GM12801 (cell line): ENCODE measurements around the gene IGLL5.

Experiments
- TF ChIP-seq, protein P1 (sequence below): IDR thresholded peaks from one replicate; pipeline ENCODE4 v1.5.1; 2011; ENCODE audit warnings: control low read depth; ENCODE audit not compliant: insufficient read length; ENCODE audit errors: extremely low read depth

The IGLL5 gene

DNA sequence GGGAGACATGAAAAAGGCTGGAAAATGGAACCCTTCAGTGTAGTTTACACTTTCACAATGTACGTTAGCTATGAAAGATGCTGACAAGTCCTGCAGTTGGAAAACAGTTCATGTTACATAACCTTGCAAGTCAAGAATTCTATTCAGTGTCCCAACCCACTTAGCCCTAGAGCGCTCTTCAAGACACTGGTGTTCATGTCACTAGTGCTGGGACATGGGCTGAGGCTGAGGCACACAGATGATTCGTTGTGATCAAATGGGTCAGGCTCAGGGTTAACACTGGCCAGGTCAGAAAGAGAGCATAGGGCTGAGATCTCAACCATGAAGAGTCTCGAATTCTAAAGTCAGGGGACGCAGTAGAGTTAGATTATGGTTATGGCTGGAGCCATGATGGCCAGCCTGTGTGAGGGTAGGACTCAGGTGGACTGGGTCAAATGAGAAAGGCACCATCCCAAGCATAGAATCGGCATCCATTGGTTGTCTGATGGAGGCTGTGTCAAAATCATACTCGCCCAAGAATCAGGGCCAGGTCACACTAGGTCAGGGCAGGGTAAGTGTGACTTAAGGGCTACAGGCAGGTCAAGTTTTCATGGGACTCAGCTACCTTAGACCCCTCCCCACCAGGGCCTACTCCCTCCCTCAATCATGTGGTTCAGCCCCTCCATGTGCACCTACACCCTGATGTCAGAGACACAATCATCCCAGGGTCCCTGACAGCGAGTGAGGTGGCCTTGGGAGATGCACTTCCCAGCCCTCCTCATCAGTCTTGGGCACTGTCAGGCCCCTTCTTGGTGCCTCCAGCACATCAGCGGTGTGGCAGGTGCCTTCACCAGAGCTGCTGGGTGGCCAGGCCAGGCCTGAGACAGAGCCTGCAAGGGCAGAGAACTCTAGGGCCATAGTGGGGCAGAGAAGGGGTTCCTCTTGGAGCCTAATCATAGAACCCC, 20.2 kb downstream of the IGLL5 start:
- TF ChIP-seq, protein P1, sequence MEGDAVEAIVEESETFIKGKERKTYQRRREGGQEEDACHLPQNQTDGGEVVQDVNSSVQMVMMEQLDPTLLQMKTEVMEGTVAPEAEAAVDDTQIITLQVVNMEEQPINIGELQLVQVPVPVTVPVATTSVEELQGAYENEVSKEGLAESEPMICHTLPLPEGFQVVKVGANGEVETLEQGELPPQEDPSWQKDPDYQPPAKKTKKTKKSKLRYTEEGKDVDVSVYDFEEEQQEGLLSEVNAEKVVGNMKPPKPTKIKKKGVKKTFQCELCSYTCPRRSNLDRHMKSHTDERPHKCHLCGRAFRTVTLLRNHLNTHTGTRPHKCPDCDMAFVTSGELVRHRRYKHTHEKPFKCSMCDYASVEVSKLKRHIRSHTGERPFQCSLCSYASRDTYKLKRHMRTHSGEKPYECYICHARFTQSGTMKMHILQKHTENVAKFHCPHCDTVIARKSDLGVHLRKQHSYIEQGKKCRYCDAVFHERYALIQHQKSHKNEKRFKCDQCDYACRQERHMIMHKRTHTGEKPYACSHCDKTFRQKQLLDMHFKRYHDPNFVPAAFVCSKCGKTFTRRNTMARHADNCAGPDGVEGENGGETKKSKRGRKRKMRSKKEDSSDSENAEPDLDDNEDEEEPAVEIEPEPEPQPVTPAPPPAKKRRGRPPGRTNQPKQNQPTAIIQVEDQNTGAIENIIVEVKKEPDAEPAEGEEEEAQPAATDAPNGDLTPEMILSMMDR = no peak

DNA sequence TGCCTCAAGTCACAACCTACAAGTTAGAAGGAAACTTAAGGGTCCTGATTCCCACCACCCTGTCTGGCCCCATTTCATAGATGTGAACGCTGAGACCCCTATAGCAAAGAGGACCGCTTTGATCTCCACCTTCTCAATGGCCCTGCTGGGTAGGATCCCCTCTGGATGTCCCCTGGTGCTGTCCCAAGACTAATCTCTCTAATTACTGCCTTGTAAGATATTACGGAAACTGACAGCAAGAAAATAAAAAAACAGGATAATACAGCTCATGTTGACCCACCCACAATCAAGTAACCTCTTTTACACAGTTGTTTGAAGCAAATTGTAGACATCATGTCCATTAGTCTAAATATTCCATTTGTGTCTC, 20.9 kb downstream of the IGLL5 start:
- TF ChIP-seq, protein P1 = no peak

DNA sequence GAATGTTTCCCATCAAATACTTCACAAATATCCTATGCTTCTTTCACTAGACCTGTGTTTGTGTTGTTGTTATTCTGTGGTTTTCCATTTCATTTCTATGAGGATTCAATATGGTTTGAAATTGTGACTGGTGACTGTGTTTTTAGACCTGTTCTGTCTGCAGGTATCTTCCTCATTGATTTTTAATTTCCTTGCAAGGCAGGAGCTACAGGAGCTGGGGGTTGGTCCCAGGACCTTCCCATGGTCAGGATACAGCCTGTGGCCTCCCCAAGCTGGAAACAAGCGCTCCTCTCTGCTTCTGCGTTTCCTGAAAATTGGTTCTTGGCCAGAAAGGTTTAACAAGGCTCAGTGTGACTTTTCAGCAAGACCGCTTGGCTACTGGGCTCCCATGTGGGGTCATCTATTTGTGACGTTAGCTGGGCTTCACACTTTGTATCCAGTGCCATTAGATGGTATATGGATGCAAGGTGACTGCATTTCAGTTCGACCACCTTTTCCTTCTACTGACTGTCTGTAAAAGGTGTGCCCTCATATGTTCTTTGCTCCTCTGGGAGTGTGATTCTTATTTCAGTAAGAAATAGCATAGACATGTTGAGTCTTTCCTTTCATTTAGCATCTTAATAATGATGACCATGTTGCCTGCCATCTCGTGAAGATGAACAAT, 21.5 kb downstream of the IGLL5 start:
- TF ChIP-seq, protein P1 = no peak

DNA sequence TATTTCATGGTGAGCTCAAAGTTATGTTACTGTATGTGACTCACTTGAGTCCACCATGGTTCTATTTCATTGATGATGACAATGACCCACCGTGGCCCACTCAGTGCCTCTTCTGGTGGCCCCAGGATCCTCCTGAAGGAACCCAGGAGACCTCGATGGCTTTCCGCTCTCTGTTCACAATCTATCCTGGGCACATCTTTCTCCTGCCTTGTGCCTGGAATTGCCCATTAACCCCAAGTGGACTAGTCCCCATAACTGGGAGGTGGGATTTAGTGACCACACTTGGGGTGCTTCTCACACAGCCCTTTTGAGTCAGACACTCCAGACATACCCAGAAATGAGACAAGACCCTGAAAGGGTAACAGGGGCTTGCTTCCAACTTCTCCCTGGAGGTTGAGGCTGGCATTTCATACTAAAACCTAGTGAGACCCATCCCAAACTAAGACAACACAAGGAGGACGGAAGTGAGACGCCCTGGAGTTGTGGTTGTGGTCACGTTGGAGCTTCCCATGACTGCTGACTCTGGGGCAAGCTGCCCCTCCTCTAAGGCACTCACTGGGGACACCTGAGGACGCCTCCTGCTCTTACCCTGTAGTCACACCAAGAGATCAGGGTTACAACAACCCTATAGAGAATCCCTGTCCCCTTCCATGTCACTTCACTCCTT, 22.1 kb downstream of the IGLL5 start:
- TF ChIP-seq, protein P1 = no peak

DNA sequence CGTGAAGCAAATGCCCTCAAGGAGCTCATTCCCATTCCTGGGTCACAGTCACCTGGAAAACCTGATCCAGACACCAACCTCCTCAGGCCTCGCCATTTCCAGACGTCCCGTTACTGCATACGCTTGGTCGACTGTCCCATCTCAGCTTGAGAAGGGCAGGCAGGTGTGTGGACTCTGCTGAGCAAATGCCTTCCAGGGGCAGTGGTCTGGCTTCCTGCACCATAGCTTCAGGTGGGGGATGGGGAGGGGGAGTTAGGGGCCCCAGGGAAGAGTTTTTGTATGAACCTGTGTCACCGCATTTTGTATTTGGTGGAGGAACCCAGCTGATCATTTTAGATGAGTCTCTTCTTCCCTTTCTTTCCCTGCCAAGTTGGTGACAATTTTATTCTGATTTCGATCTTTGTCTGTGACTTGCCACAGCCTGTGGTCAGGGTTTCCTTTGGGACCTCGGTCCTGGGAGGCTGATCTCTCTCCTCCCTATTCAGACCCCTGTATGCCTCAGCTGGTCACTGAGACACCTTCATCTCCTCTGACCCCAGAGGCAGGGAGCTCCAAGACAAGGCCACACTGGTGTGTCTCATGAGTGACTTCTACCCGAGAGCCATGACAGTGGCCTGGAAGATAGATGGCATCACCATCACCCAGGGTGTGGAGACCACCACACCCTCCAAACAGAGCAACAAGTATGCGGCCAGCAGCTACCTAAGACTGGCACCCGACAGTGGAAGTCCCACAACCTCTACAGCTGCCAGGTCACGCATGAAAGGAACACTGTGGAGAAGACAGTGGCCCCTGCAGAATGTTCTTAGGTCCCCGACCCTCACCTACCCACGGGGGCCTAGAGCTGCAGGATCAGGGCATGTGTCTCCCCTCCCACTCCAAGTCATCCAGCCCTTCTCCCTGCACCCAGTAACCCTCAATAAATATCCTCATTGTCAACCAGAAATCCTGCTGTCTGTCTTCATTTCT, 22.9 kb downstream of the IGLL5 start:
- TF ChIP-seq, protein P1 = no peak

DNA sequence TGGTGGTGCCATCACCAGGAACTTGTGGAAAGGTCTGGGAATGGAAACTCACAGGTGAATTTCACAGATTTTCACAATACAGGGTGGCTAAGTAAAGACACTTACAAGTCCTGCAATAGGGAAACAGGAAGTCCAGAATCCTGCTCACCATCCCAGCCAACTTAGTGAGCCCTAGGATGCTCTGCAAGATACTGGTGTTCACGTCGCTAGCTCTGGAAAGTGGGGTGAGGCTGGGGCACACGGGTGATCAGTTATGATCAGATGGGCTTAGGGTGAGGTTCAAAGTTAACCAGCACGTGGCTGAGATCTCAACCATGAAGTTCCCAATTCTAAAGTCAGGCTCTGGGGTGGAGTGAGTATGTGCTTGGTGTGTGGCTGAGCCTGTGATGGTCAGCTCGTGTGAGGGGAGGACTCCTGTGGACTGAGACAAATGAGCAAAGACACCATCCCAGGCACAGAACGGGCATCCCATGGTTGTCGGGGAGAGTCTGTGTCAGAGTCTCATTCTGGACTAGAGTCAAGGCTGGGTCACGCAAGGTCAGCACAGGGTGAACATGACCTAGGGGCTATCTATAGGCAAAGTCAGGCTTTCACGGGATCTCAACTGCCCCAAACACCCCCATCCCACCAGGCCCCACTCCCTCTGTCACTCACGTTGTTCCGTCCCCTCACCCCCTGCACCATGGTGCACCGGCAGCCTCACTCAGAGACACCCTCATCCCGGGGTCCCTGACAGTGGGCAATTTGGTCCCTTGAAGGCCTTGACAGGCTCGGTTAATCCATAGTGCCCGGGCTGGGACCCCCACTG, 23.9 kb downstream of the IGLL5 start:
- TF ChIP-seq, protein P1 = no peak
